Measurements from ENCODE around the gene CDH23. TPM values are rescaled to one million over a fixed set of nuclear protein-coding genes. Genes with fewer than 3 reads are reported as not detected.
A peak's percentile ranks its signal among the peaks of the same experiment; 100 is the strongest.

CDH23 gene
- total and polyA plus RNA-seq, 8 donors: 1.8 to 22.8 (median 3.0) TPM

- Histone ChIP-seq H3K27me3 (no peaks in the 10 kb centered on the region), H3K4me3 (no peak overlapping the region), H3K36me3 (no peaks in the 10 kb centered on the region), H3K27ac (peak overlapping the region in 1 of 2 donors; percentile 60), H3K9me3 (peaks cover 0 to 8% of the 10 kb centered on the region in 2 donors), H3K4me1 (peaks cover 26 to 95% of the 10 kb centered on the region in 2 donors)
- no peak for DNase-seq
- no peak for TF ChIP-seq CTCF (IDR thresholded peaks at IDR 0.05)
- intact Hi-C loops (cut with DNase I): no loop called here
- no peak for ATAC-seq
Measured at GRCh38 chr10:71743089-71743838, 346.5 kb downstream of the CDH23 start.

GRCh38 chr10:71743866-71744265 is 347.1 kb downstream of the CDH23 start:
- no peak for ATAC-seq
- Histone ChIP-seq H3K27ac (peak overlapping the region in 1 of 2 donors; percentile 60), H3K9me3 (peaks cover 0 to 8% of the 10 kb centered on the region in 2 donors), H3K27me3 (no peaks in the 10 kb centered on the region), H3K4me1 (peaks cover 32 to 95% of the 10 kb centered on the region in 2 donors), H3K4me3 (no peak overlapping the region), H3K36me3 (no peaks in the 10 kb centered on the region)
- TF ChIP-seq CTCF (IDR thresholded peaks at IDR 0.05): no peak
- intact Hi-C loops (cut with DNase I): no loop called here
- no peak for DNase-seq

GRCh38 chr10:71744897-71745663 is 348.4 kb downstream of the CDH23 start:
- no peaks in the 10 kb centered on the region for H3K27me3 ChIP-seq
- DNase-seq (no peak), ATAC-seq (no peak)
- H3K36me3 ChIP-seq: peaks cover 0 to 6% of the 10 kb centered on the region in 2 donors
- H3K27ac ChIP-seq: peak overlapping the region in 1 of 2 donors; percentile 94
- no peak overlapping the region for H3K4me3 ChIP-seq
- TF ChIP-seq CTCF (IDR thresholded peaks at IDR 0.05): no peak
- peaks cover 39 to 95% of the 10 kb centered on the region in 2 donors for H3K4me1 ChIP-seq
- intact Hi-C loops (cut with DNase I): no loop called here
- H3K9me3 ChIP-seq: peaks cover 0 to 8% of the 10 kb centered on the region in 2 donors

GRCh38 chr10:71745664-71746250 is 349.0 kb downstream of the CDH23 start:
- intact Hi-C loops (cut with DNase I): no loop called here
- no peak overlapping the region for H3K4me3 ChIP-seq
- TF ChIP-seq CTCF (IDR thresholded peaks at IDR 0.05): no peak

More at GRCh38 chr10:71745664-71746250, 349.0 kb downstream of the CDH23 start:
- peaks cover 39 to 95% of the 10 kb centered on the region in 2 donors for H3K4me1 ChIP-seq
- H3K27ac ChIP-seq: peak overlapping the region; percentile 71 to 94
- DNase-seq (no peak), ATAC-seq (no peak)
- peaks cover 0 to 8% of the 10 kb centered on the region in 2 donors for H3K9me3 ChIP-seq
- no peaks in the 10 kb centered on the region for H3K27me3 ChIP-seq
- H3K36me3 ChIP-seq: peaks cover 0 to 12% of the 10 kb centered on the region in 2 donors
